ENCODE measurements around the gene EMCN.

GRCh38 chr4:100479971-100480370 lies 37.9 kb downstream of the EMCN start:
- TF ChIP-seq, protein P1, sequence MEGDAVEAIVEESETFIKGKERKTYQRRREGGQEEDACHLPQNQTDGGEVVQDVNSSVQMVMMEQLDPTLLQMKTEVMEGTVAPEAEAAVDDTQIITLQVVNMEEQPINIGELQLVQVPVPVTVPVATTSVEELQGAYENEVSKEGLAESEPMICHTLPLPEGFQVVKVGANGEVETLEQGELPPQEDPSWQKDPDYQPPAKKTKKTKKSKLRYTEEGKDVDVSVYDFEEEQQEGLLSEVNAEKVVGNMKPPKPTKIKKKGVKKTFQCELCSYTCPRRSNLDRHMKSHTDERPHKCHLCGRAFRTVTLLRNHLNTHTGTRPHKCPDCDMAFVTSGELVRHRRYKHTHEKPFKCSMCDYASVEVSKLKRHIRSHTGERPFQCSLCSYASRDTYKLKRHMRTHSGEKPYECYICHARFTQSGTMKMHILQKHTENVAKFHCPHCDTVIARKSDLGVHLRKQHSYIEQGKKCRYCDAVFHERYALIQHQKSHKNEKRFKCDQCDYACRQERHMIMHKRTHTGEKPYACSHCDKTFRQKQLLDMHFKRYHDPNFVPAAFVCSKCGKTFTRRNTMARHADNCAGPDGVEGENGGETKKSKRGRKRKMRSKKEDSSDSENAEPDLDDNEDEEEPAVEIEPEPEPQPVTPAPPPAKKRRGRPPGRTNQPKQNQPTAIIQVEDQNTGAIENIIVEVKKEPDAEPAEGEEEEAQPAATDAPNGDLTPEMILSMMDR (conservative IDR thresholded peaks at IDR 0.05; ENCODE audit: low read length), result no peak
- TF ChIP-seq EZH2phosphoT487 (IDR thresholded peaks at IDR 0.05; ENCODE audit: borderline replicate concordance), result no peak

All from Loucy (cell line).